Measurements from ENCODE around the gene SLC25A38.

GRCh38 chr3:39407773-39408492 lies 24.8 kb downstream of the SLC25A38 start:
- TF ChIP-seq, protein P1, sequence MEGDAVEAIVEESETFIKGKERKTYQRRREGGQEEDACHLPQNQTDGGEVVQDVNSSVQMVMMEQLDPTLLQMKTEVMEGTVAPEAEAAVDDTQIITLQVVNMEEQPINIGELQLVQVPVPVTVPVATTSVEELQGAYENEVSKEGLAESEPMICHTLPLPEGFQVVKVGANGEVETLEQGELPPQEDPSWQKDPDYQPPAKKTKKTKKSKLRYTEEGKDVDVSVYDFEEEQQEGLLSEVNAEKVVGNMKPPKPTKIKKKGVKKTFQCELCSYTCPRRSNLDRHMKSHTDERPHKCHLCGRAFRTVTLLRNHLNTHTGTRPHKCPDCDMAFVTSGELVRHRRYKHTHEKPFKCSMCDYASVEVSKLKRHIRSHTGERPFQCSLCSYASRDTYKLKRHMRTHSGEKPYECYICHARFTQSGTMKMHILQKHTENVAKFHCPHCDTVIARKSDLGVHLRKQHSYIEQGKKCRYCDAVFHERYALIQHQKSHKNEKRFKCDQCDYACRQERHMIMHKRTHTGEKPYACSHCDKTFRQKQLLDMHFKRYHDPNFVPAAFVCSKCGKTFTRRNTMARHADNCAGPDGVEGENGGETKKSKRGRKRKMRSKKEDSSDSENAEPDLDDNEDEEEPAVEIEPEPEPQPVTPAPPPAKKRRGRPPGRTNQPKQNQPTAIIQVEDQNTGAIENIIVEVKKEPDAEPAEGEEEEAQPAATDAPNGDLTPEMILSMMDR (conservative IDR thresholded peaks at IDR 0.05), result no peak
- TF ChIP-seq ZFX (IDR thresholded peaks at IDR 0.05), result no peak

All from C4-2B (cell line).